ENCODE data around the gene TXNDC12. TPM values are rescaled to one million over a fixed set of nuclear protein-coding genes. Genes with fewer than 3 reads are reported as not detected.
"Not testable (repeated sequence)": the region's sequence is repeated elsewhere in the genome, so short reads cannot be mapped to it uniquely, and the experiment has no call there.

TXNDC12 gene
- polyA plus RNA-seq, 3 donors, result 69.3 to 75.9 (median 74.1) TPM

DNA sequence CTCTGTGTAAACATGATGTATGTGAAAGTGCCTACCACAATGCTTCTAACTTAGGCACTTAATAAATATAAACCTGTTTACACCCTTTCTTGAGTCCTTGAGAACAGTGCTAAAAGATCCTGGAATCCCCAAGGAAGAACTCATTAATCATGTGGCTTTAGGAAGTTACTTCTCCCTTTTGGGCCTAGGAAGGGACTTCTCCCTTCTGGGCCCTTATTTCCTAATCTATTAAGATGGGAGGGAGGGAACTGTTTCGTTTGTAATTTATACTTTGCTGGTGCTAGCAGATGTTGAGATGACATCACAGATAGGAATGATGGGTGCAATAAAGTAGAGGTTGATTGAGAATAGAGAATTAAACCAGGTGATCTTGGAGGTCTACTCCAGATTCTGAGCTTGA is 2.3 kb upstream of the TXNDC12 start:
- no peak for DNase-seq (ENCODE audit: extremely low read depth in 1 of 11, low read depth in 9 of 11, low spot score in 4 of 11)

- DNase-seq (ENCODE audit: extremely low read depth in 1 of 11, low read depth in 9 of 11, low spot score in 4 of 11), result no peak
These were observed 1.9 kb upstream of the TXNDC12 start for GRCh38 chr1:52056937-52057231.

- DNase-seq (ENCODE audit: extremely low read depth in 1 of 11, low read depth in 9 of 11, low spot score in 4 of 11), result peak; percentile 69 to 93 (median 86)
These were observed 1.4 kb upstream of the TXNDC12 start, which contains the start of gene BTF3L4 for GRCh38 chr1:52056163-52056936. Gene BTF3L4 (plus strand): TSS chr1:52056295. CDS start chr1:52059848, 3,553 bp downstream.

- no peak for DNase-seq (ENCODE audit: extremely low read depth in 1 of 11, low read depth in 9 of 11, low spot score in 4 of 11)
These were observed 823 bp upstream of the TXNDC12 start for GRCh38 chr1:52055866-52056162.

DNA sequence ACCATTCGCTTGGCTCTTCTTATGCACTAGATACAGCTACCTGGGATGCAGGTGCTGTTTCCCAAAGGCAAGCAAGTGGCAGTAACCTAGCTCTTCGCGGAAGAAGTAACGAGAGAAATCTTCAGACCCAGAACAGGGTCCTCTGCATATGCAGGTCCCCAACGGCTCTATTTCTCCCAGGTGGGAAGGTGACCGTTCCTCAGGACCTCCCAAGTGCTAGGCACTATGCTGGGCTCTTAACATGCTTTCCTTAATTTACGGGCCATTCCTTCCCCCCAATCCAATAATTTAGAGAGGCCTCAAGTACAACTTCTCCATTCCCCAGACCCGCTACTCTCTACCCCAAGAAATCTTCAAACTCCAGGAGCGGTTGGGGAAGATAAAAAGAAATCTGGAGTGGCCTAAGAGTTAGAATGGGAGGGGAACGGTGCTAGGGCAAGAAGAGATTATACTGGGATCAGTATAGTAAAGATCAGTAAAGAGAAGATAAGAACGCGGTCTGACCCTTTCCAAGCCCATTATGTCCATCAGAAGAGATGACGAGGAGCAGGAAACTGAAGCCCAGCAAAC is 410 bp downstream of the TXNDC12 start:
- DNase-seq (ENCODE audit: extremely low read depth in 1 of 11, low read depth in 9 of 11, low spot score in 4 of 11), result no peak

- DNase-seq (ENCODE audit: extremely low read depth in 1 of 11, low read depth in 9 of 11, low spot score in 4 of 11), result no peak
These were observed 1.1 kb downstream of the TXNDC12 start for GRCh38 chr1:52053862-52054261.

GRCh38 chr1:52049337-52049736 is 5.7 kb downstream of the TXNDC12 start:
- not testable (repeated sequence) for DNase-seq (ENCODE audit: extremely low read depth in 1 of 11, low read depth in 9 of 11, low spot score in 4 of 11)

GRCh38 chr1:52045666-52046195 is 9.3 kb downstream of the TXNDC12 start:
- DNase-seq (ENCODE audit: extremely low read depth in 1 of 11, low read depth in 9 of 11, low spot score in 4 of 11), result not testable (repeated sequence)

DNA sequence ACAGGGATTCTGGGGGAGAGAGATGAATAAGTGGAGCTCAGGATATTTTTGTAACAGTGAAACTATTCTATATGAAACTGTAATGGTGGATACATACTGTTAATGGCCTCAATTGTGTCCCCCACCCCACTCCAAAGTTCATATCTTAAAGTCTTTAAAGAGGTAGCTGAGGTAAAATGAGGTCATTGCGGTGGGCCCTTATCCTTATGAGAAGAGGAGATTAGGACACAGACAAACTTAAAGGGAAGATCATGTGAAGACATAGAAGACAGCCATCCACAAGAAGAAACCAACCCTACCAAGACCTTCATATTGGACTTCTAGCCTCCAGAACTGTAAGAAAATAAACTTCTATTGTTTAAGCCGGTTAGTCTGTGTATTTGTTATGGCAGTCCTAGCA is 9.8 kb downstream of the TXNDC12 start:
- no peak for DNase-seq (ENCODE audit: extremely low read depth in 1 of 11, low read depth in 9 of 11, low spot score in 4 of 11)

DNA sequence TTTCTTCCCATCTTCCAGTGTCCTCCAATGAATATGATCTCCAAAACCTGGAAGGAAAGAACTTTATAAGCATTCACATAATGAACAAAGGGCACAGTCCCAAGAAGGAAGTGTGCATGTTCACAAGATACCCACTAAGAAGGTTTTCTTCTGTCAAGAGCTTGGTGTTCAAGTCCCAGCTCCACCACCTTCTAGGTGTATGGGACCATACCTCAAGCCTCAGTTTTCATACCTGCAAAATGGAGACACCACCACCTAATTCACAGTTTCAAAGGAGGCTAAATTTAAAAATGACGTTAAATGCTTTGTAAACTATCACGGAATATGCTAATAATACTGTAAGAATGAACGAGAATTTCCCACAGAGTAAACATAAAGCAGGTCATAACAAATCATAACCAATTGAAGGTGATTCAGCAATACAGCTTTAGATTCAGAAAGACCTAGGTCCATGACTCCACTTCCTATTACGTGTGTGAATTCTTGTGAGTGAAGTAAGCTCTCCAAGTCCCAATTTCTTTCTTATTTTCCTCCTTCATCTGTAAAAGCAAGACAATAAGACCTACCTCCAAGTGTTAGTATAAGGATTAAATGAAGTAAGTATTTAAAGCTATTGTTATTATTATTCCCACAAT is 13.3 kb downstream of the TXNDC12 start:
- DNase-seq (ENCODE audit: extremely low read depth in 1 of 11, low read depth in 9 of 11, low spot score in 4 of 11), result no peak

GRCh38 chr1:52037909-52038308 is 17.1 kb downstream of the TXNDC12 start:
- no peak for DNase-seq (ENCODE audit: extremely low read depth in 1 of 11, low read depth in 9 of 11, low spot score in 4 of 11)

- no peak for DNase-seq (ENCODE audit: extremely low read depth in 1 of 11, low read depth in 9 of 11, low spot score in 4 of 11)
These were observed 17.6 kb downstream of the TXNDC12 start for GRCh38 chr1:52037402-52037814.

- DNase-seq (ENCODE audit: extremely low read depth in 1 of 11, low read depth in 9 of 11, low spot score in 4 of 11), result no peak
These were observed 21.0 kb downstream of the TXNDC12 start for GRCh38 chr1:52034050-52034384.

- peak; percentile 77 to 91 (median 86) for DNase-seq (ENCODE audit: extremely low read depth in 1 of 11, low read depth in 9 of 11, low spot score in 4 of 11)
These were observed 21.6 kb downstream of the TXNDC12 start, which contains the start of gene KTI12 for GRCh38 chr1:52033190-52034049. Gene KTI12 (minus strand): TSS chr1:52033810. CDS start chr1:52033761, 49 bp downstream.

DNA sequence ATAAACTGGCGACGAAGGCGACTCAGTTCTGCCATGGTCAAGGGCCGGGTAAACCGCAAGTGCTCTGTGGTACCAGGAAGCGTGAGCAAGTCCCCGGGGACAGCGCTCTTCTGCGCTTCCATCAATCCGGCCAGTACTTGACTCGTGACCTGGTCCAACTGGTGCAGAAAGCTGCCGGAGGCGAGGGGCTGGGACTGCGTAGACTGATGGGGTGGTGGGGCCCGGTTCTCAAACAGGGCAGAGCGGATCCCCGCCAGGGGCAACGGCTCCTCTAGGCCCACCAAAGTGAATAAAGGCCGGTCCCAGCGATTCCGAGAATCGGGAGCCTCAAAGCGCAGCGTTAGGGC is 22.2 kb downstream of the TXNDC12 start:
- peak in 2 of 11 donors; percentile 7 to 9 for DNase-seq (ENCODE audit: extremely low read depth in 1 of 11, low read depth in 9 of 11, low spot score in 4 of 11)

DNA sequence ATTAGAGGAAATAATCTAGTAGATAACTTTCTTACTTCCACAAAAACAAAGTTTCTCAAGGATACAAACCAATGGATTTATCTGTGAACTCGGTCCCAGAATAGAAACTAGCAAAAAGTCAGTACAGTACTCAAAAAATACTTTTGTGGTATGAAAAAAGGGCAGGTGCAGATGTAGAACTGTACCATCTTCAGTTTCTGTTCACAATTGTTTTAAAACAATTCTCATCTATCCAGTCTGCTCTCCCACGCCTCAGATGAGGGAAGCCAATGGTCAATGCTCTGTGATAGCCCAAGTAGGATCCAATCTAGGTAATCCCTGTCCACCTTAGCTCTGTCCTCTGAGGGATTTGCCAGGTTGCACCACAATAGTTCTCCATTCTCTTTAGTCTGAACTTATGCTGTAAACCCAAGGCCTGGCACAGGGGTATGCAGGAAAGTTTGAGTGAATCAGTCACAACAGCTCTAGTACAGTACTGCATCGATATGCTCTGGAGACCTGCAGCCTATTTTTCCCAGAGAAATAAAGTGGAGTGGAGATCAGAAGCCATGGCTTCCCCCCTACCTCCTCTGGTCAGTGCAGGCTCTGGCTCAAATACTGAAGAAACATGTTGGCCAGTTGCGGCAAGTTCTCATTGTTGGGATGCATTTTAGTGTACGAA is 22.7 kb downstream of the TXNDC12 start:
- no peak for DNase-seq (ENCODE audit: extremely low read depth in 1 of 11, low read depth in 9 of 11, low spot score in 4 of 11)

DNA sequence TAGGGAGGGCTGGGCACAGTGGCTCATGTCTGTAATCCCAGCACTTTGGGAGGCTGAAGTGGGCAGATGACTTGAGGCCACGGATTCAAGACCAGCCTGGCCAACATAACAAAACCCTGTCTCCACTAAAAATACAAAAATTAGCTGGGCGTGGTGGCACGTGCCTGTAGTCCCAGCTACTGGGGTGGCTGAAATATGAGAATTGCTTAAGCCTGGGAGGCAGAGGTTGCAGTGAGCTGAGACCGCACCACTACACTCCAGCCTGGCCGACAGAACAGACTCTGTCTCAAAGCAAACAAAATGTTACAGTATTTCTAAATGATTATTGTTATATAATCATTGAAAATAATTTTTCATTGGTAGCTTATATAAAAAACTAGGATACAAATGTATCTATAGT is 26.2 kb downstream of the TXNDC12 start:
- not testable (repeated sequence) for DNase-seq (ENCODE audit: extremely low read depth in 1 of 11, low read depth in 9 of 11, low spot score in 4 of 11)

DNA sequence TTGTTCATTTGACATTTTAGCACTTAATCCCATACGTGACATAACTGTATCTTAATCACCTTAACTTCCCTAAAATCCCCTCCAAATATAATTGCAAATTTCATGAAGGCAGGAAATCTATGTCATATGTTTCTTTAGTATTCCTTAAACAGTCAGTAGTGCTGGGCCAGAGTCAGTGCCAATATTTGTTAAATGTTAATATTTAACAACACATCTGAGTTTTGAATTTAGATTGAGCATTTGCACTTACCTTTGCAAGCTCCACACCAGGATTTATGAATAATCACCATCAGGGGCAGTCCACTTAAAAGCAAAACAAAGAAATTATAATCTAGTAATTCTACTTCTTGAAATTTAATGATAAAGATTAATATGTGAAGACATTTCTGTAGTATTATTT is 26.7 kb downstream of the TXNDC12 start:
- DNase-seq (ENCODE audit: extremely low read depth in 1 of 11, low read depth in 9 of 11, low spot score in 4 of 11), result no peak

GRCh38 chr1:52026278-52026677 is 28.7 kb downstream of the TXNDC12 start:
- DNase-seq (ENCODE audit: extremely low read depth in 1 of 11, low read depth in 9 of 11, low spot score in 4 of 11), result no peak

Data from renal cortex interstitium (tissue), 11 donors.